Panc1 (cell line): Measurements from ENCODE around the gene RIC1. TPM values are rescaled to one million over a fixed set of nuclear protein-coding genes. Genes with fewer than 3 reads are reported as not detected.

Experiments used
- ATAC-seq: fragments of 200-7000 bp; cut with Tn5 transposase; 2 replicates; pipeline ENCODE4 v1.9.1; 2020; ENCODE audit warnings: mild to moderate bottlenecking, moderate library complexity
- BruUV-seq: library from RNA; stranded (reverse); fragments of 400-500 nt; replicated peaks from 2 replicates; lab custom pipeline; 2021; lab: Mats Ljungman, UMichigan
- CTCF ChIA-PET: fragments of 300-600 bp; sonication (Branson Sonifier 250); formaldehyde crosslinking; loops from one replicate; lab custom pipeline; 2022; ENCODE audit warnings: antibody characterized with exemption; lab: Charles Lee
- POLR2A ChIA-PET: fragments of 300-600 bp; sonication (Branson Sonifier 250); formaldehyde crosslinking; loops from one replicate; lab custom pipeline; 2022; ENCODE audit warnings: antibody characterized with exemption; lab: Charles Lee
- DNase-seq: peaks from one replicate; pipeline ENCODE4 v3.0.0-alpha.2; 2010; ENCODE audit warnings: low read depth, low spot score
- H3K27ac ChIP-seq: 2 replicates; pipeline ENCODE4 v1.5.1; 2011; ENCODE audit warnings: mild to moderate bottlenecking, low read length, inconsistent platforms
- H3K27me3 ChIP-seq: fragments of 200-500 bp; sonication (Bioruptor generic); 2 replicates; pipeline ENCODE4 v1.6.0; 2014; ENCODE audit warnings: low read length, inconsistent platforms; ENCODE audit not compliant: control insufficient read depth, insufficient read depth
- H3K36me3 ChIP-seq: fragments of 200-500 bp; sonication (Bioruptor generic); 2 replicates; pipeline ENCODE4 v1.5.1; 2014; ENCODE audit warnings: inconsistent platforms, mild to moderate bottlenecking, low read length, moderate library complexity; ENCODE audit not compliant: control insufficient read depth, insufficient read depth
- H3K4me1 ChIP-seq: 2 replicates; pipeline ENCODE4 v1.5.1; 2011; ENCODE audit warnings: inconsistent platforms, mild to moderate bottlenecking, low read length, moderate library complexity; ENCODE audit not compliant: control insufficient read depth, insufficient read depth
- H3K4me3 ChIP-seq, 2 experiments: 2 replicates each; pipeline ENCODE4 v1.5.1; 2011 to 2012; ENCODE audit warnings: low read depth in 2 of 2, low read length in 2 of 2, mild to moderate bottlenecking in 2 of 2, inconsistent platforms in 1 of 2, moderate library complexity in 1 of 2
- H3K9me3 ChIP-seq: fragments of 200-500 bp; sonication (Bioruptor generic); 2 replicates; pipeline ENCODE4 v1.5.1; 2014; ENCODE audit warnings: low read depth, mild to moderate bottlenecking, inconsistent platforms, low read length, moderate library complexity; ENCODE audit not compliant: control insufficient read depth, insufficient read depth
- CTCF ChIP-seq: fragments of 450-650 bp; IDR thresholded peaks from 2 replicates; pipeline ENCODE4 v1.5.1; 2017; ENCODE audit warnings: mild to moderate bottlenecking
- POLR2AphosphoS5 ChIP-seq: IDR thresholded peaks from 2 replicates; pipeline ENCODE4 v1.6.1; 2012; ENCODE audit warnings: mild to moderate bottlenecking, low read depth, low read length, moderate library complexity
- REST ChIP-seq, 2 experiments: IDR thresholded peaks; 2 replicates each; pipeline ENCODE4 v1.6.1; 2011 to 2012; ENCODE audit warnings: low read depth in 2 of 2, control low read depth in 1 of 2, low read length in 1 of 2, mild to moderate bottlenecking in 1 of 2, moderate library complexity in 1 of 2; ENCODE audit not compliant: insufficient read depth in 1 of 2
- SIN3A ChIP-seq: IDR thresholded peaks from 2 replicates; pipeline ENCODE4 v1.6.1; 2012; ENCODE audit warnings: low read depth, mild to moderate bottlenecking, low read length, moderate library complexity, borderline replicate concordance; ENCODE audit not compliant: insufficient read depth
- TCF7L2 ChIP-seq: IDR thresholded peaks from 2 replicates; pipeline ENCODE4 v1.6.1; 2011; ENCODE audit warnings: mild to moderate bottlenecking, low read depth, low read length, inconsistent platforms
- in situ Hi-C: cut with HindIII; loops from 2 replicates; pipeline ENCODE4 v1.10.0; 2016; ENCODE audit warnings: low sequenced_read_pairs, low pct_unique_long_range_greater_than_20kb
- intact Hi-C: fragments of 100-400 bp; cut with micrococcal nuclease; formaldehyde crosslinking; loops from one replicate; pipeline ENCODE4 v1.10.0; 2022; ENCODE audit not compliant: unreplicated experiment
- total RNA-seq: library from RNA; stranded (reverse); gene quantifications from one replicate; pipeline ENCODE4 v1.2.1, GENCODE V29; 2021; ENCODE audit not compliant: unreplicated experiment

Gene RIC1
- total RNA-seq, 1 experiment from 2014 or later: 7.0 TPM

- ChIA-PET POLR2A (no interaction called here), CTCF (no interaction called here)
- intact Hi-C loops: no loop called here
- Histone ChIP-seq H3K27me3 (no peaks in the 10 kb centered on the region), H3K4me3 (no peak overlapping the region), H3K4me1 (no peaks in the 10 kb centered on the region), H3K27ac (no peak overlapping the region), H3K36me3 (no peaks in the 10 kb centered on the region), H3K9me3 (no peaks in the 10 kb centered on the region)
- in situ Hi-C loops: no loop called here
- BruUV-seq: no TSS peak
- ATAC-seq (no peak), DNase-seq (no peak)
- TF ChIP-seq SIN3A: no peak
- no peak for TF ChIP-seq POLR2AphosphoS5
- TF ChIP-seq TCF7L2: no peak
- no peak for TF ChIP-seq REST (IDR thresholded peaks at IDR 0.05; ENCODE audit: insufficient read depth in 1 of 2, low read depth in 2 of 2, low read length in 1 of 2)
- TF ChIP-seq CTCF: no peak
Measured at GRCh38 chr9:5596173-5596572, 32.7 kb upstream of the RIC1 start.

- intact Hi-C loops (no loop called here), in situ Hi-C loops (no loop called here)
- DNase-seq: no peak
- Histone ChIP-seq H3K4me3 (peak overlapping the region; percentile 14 to 28; a peak in 2 of 4 replicates), H3K27ac (no peak overlapping the region), H3K36me3 (no peaks in the 10 kb centered on the region), H3K9me3 (no peaks in the 10 kb centered on the region), H3K27me3 (no peaks in the 10 kb centered on the region), H3K4me1 (no peaks in the 10 kb centered on the region)
- BruUV-seq: no TSS peak
- ChIA-PET CTCF (no interaction called here), POLR2A (no interaction called here)
- ATAC-seq: peak; percentile 74; the same call in 1 of the 2 replicates
- TF ChIP-seq SIN3A (no peak), REST (IDR thresholded peaks at IDR 0.05; ENCODE audit: insufficient read depth in 1 of 2, low read depth in 2 of 2, low read length in 1 of 2) (no peak)
Measured at GRCh38 chr9:5608298-5609225, 20.3 kb upstream of the RIC1 start.
